ENCODE results near the gene IDH1. TPM values are rescaled to one million over a fixed set of nuclear protein-coding genes. Genes with fewer than 3 reads are reported as not detected.

Gene IDH1
- total RNA-seq, 4 donors from 2014 or later: 53.9 to 90.2 (median 61.6) TPM

GRCh38 chr2:208204166-208204565 lies 50.7 kb downstream of the IDH1 start:
- no peak for DNase-seq
- Histone ChIP-seq H3K36me3 (no peaks in the 10 kb centered on the region), H3K4me3 (replicated peaks in 1 of 3) (no peak overlapping the region), H3K4me1 (no peaks in the 10 kb centered on the region), H3K9me3 (no peaks in the 10 kb centered on the region), H3K27me3 (no peaks in the 10 kb centered on the region), H3K27ac (no peak overlapping the region)
- TF ChIP-seq, protein P1, sequence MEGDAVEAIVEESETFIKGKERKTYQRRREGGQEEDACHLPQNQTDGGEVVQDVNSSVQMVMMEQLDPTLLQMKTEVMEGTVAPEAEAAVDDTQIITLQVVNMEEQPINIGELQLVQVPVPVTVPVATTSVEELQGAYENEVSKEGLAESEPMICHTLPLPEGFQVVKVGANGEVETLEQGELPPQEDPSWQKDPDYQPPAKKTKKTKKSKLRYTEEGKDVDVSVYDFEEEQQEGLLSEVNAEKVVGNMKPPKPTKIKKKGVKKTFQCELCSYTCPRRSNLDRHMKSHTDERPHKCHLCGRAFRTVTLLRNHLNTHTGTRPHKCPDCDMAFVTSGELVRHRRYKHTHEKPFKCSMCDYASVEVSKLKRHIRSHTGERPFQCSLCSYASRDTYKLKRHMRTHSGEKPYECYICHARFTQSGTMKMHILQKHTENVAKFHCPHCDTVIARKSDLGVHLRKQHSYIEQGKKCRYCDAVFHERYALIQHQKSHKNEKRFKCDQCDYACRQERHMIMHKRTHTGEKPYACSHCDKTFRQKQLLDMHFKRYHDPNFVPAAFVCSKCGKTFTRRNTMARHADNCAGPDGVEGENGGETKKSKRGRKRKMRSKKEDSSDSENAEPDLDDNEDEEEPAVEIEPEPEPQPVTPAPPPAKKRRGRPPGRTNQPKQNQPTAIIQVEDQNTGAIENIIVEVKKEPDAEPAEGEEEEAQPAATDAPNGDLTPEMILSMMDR (IDR thresholded peaks at IDR 0.05): no peak
- no peak for TF ChIP-seq POLR2A (IDR thresholded peaks at IDR 0.05)
- intact Hi-C loops (cut with DNase I): no loop called here
- 70 to 71% methylated on average over 5 of the region's 5 CpGs for WGBS, 2 donors

DNA sequence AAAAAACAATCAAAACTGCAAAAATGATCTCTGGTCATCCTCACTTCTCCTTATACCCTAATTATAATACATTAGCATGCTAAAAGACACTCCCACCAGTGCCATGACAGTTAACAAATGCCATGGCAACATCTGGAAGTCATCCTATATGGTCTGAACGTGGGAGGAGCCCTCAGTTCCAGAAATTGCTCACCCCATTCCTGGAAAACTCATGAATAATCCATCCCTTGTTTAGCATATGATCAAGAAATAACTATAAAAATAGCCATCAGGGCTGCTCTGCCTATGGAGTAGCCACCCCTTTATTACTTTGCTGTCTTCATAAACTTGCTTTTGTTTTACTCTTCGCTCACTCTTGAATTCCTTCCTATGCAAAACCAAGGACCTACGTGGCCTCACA lies 59.3 kb downstream of the IDH1 start:
- TF ChIP-seq POLR2A (IDR thresholded peaks at IDR 0.05): no peak
- TF ChIP-seq, protein P1 (IDR thresholded peaks at IDR 0.05): no peak
- Histone ChIP-seq H3K4me1 (no peaks in the 10 kb centered on the region), H3K4me3 (replicated peaks in 1 of 3) (no peak overlapping the region), H3K36me3 (no peaks in the 10 kb centered on the region), H3K9me3 (no peaks in the 10 kb centered on the region), H3K27ac (no peak overlapping the region), H3K27me3 (no peaks in the 10 kb centered on the region)
- intact Hi-C loops (cut with DNase I): no loop called here
- DNase-seq: no peak
- 86 to 90% methylated on average over 3 of the region's 3 CpGs for WGBS, 2 donors

- Histone ChIP-seq H3K27me3 (no peaks in the 10 kb centered on the region), H3K4me3 (replicated peaks in 1 of 3) (no peak overlapping the region), H3K36me3 (no peaks in the 10 kb centered on the region), H3K4me1 (no peaks in the 10 kb centered on the region), H3K9me3 (no peaks in the 10 kb centered on the region), H3K27ac (no peak overlapping the region)
- no peak for TF ChIP-seq POLR2A (IDR thresholded peaks at IDR 0.05)
- TF ChIP-seq, protein P1 (IDR thresholded peaks at IDR 0.05): no peak
- WGBS, 2 donors: 91 to 94% methylated on average over 8 of the region's 8 CpGs
- no peak for DNase-seq
- intact Hi-C loops (cut with DNase I): no loop called here
Observed at GRCh38 chr2:208192611-208193236, 62.1 kb downstream of the IDH1 start.

GRCh38 chr2:208189810-208190503 lies 64.9 kb downstream of the IDH1 start, which contains the start of gene C2orf80:
C2orf80 (minus strand) TSS chr2:208190030; CDS start chr2:208186986, 3,044 bp downstream.
- H3K4me1 ChIP-seq: no peaks in the 10 kb centered on the region
- no peak within 1 kb of the TSS for H3K27ac ChIP-seq
- no peaks in the 10 kb centered on the region for H3K27me3 ChIP-seq
- TF ChIP-seq POLR2A (IDR thresholded peaks at IDR 0.05): no peak
- TF ChIP-seq, protein P1 (IDR thresholded peaks at IDR 0.05): no peak
- 42 to 54% methylated on average over 10 of the region's 10 CpGs for WGBS, 2 donors
- no peak for DNase-seq
- no peak within 1 kb of the TSS for H3K4me3 ChIP-seq (replicated peaks in 1 of 3)
- no peaks in the 10 kb centered on the region for H3K9me3 ChIP-seq
- intact Hi-C loops (cut with DNase I): no loop called here
- H3K36me3 ChIP-seq: no peaks in the 10 kb centered on the region

All from thyroid gland (tissue), 4 donors.